H1 (cell line): ENCODE data around the gene C17orf113. TPM values are rescaled to one million over a fixed set of nuclear protein-coding genes. Genes with fewer than 3 reads are reported as not detected.

ENCODE experiments used
- CTCF ChIA-PET: fragments of 300-600 bp; sonication (Branson Sonifier 250); formaldehyde crosslinking; loops from one replicate; lab custom pipeline; 2021; ENCODE audit not compliant: partially characterized antibody; lab: Charles Lee
- POLR2A ChIA-PET: fragments of 300-600 bp; sonication (Branson Sonifier 250); formaldehyde crosslinking; loops from one replicate; lab custom pipeline; 2021; ENCODE audit warnings: inconsistent platforms; ENCODE audit not compliant: partially characterized antibody; lab: Charles Lee
- DNase-seq, 2 experiments: peaks; one replicate each; pipeline versions ENCODE4 v3.0.0 to v3.0.0-alpha.2; 2010 to 2022; ENCODE audit warnings: low spot score in 2 of 2, low read depth in 1 of 2, mixed read lengths in 1 of 2
- FAIRE-seq: peaks from 2 replicates; lab custom pipeline; 2011; peaks lifted over from hg19 to GRCh38; lab: Jason Lieb, UNC
- H2AFZ ChIP-seq: 2 replicates; pipeline ENCODE4 v1.8.1; 2012; ENCODE audit warnings: low read length, inconsistent platforms
- H2AK5ac ChIP-seq: 2 replicates; pipeline ENCODE4 v1.6.1; 2013; ENCODE audit warnings: low read depth, low read length
- H2BK120ac ChIP-seq: replicated peaks from 2 replicates; pipeline ENCODE3; 2013; ENCODE audit warnings: low read depth, low read length, inconsistent platforms
- H2BK12ac ChIP-seq: 2 replicates; pipeline ENCODE4 v1.6.1; 2013; ENCODE audit warnings: low read depth, low read length
- H2BK15ac ChIP-seq: 2 replicates; pipeline ENCODE4 v1.6.1; 2013; ENCODE audit warnings: low read length
- H2BK20ac ChIP-seq: 2 replicates; pipeline ENCODE4 v1.6.1; 2013; ENCODE audit warnings: low read length
- H2BK5ac ChIP-seq: 2 replicates; pipeline ENCODE4 v1.6.1; 2013; ENCODE audit warnings: low read depth, low read length
- H3K14ac ChIP-seq: 2 replicates; pipeline ENCODE4 v1.6.1; 2013; ENCODE audit warnings: inconsistent platforms; ENCODE audit not compliant: insufficient read length
- H3K18ac ChIP-seq: 2 replicates; pipeline ENCODE4 v1.6.1; 2013; ENCODE audit warnings: low read length; ENCODE audit errors: extremely low read depth
- H3K23ac ChIP-seq: 2 replicates; pipeline ENCODE4 v1.6.1; 2013; ENCODE audit warnings: inconsistent platforms; ENCODE audit not compliant: insufficient read length
- H3K23me2 ChIP-seq: 2 replicates; pipeline ENCODE4 v1.6.1; 2013; ENCODE audit warnings: low read depth, low read length
- H3K27ac ChIP-seq: 2 replicates; pipeline ENCODE4 v1.6.1; 2011; ENCODE audit warnings: low read depth, low read length, inconsistent platforms
- H3K27me3 ChIP-seq, 4 experiments: replicated peaks in 1 of 4; 1 replicate in 1 of 4; 2 replicates in 3 of 4; pipeline versions ENCODE4 v1.6.1 to v1.8.1; 2011 to 2013; ENCODE audit warnings: low read length in 3 of 4, mild to moderate bottlenecking in 3 of 4, inconsistent platforms in 2 of 4, mixed read lengths in 2 of 4, moderate library complexity in 1 of 4; ENCODE audit not compliant: control insufficient read depth in 3 of 4, insufficient read depth in 3 of 4; ENCODE audit errors: extremely low read depth in 1 of 4
- H3K36me3 ChIP-seq, 4 experiments: 2 replicates each; pipeline versions ENCODE4 v1.6.1 to v1.8.1; 2011 to 2013; ENCODE audit warnings: mild to moderate bottlenecking in 4 of 4, low read length in 3 of 4, moderate library complexity in 2 of 4, control low read depth in 1 of 4, inconsistent platforms in 1 of 4; ENCODE audit not compliant: insufficient read depth in 4 of 4, control insufficient read depth in 2 of 4
- H3K4ac ChIP-seq: replicated peaks from 2 replicates; pipeline ENCODE3; 2013; ENCODE audit warnings: low read length, low read depth, mixed read lengths, inconsistent platforms; ENCODE audit not compliant: insufficient read length
- H3K4me1 ChIP-seq, 4 experiments: replicated peaks in 1 of 4; 1 replicate in 1 of 4; 2 replicates in 3 of 4; pipeline versions ENCODE4 v1.6.1 to v1.8.1; 2011 to 2013; ENCODE audit warnings: low read length in 3 of 4, inconsistent platforms in 2 of 4, mixed read lengths in 1 of 4; ENCODE audit not compliant: insufficient read depth in 4 of 4, control insufficient read depth in 3 of 4
- H3K4me2 ChIP-seq, 2 experiments: 2 replicates each; pipeline versions ENCODE4 v1.6.1 to v1.8.1; 2011 to 2013; ENCODE audit warnings: low read depth in 2 of 2, low read length in 2 of 2, control low read depth in 1 of 2, inconsistent platforms in 1 of 2, mild to moderate bottlenecking in 1 of 2; ENCODE audit not compliant: insufficient read depth in 1 of 2
- H3K4me3 ChIP-seq, 4 experiments: fragments of 200-600, 300-600 bp in 1 of 4; sonication (generic), shearing (Covaris generic), sonication (Bioruptor Twin) in 1 of 4; 2 replicates each; pipeline versions ENCODE4 v1.5.1 to v1.8.1; 2011 to 2016; ENCODE audit warnings: low read length in 4 of 4, low read depth in 3 of 4, control low read depth in 2 of 4, inconsistent platforms in 2 of 4, mild to moderate bottlenecking in 2 of 4, mixed read lengths in 1 of 4, moderate library complexity in 1 of 4; ENCODE audit not compliant: insufficient read depth in 2 of 4; ENCODE audit errors: extremely low read depth in 1 of 4
- H3K56ac ChIP-seq: replicated peaks from 2 replicates; pipeline ENCODE3; 2013; ENCODE audit warnings: low read depth, mild to moderate bottlenecking, mixed read lengths, low read length, inconsistent platforms; ENCODE audit not compliant: insufficient read length
- H3K79me1 ChIP-seq: 2 replicates; pipeline ENCODE4 v1.6.1; 2013; ENCODE audit warnings: low read depth, low read length, control low read depth
- H3K79me2 ChIP-seq, 2 experiments: 2 replicates each; pipeline versions ENCODE4 v1.6.1 to v1.8.1; 2012 to 2013; ENCODE audit warnings: low read length in 2 of 2, mild to moderate bottlenecking in 2 of 2, inconsistent platforms in 1 of 2; ENCODE audit not compliant: insufficient read depth in 2 of 2, control insufficient read depth in 1 of 2
- H3K9ac ChIP-seq, 4 experiments: replicated peaks in 1 of 4; 1 replicate in 1 of 4; 2 replicates in 3 of 4; pipeline versions ENCODE4 v1.6.1 to v1.8.1; 2011 to 2013; ENCODE audit warnings: low read depth in 3 of 4, low read length in 3 of 4, control low read depth in 2 of 4, mild to moderate bottlenecking in 2 of 4, moderate library complexity in 2 of 4, inconsistent platforms in 1 of 4; ENCODE audit errors: extremely low read depth in 1 of 4
- H3K9me3 ChIP-seq, 2 experiments: 2 replicates each; pipeline versions ENCODE4 v1.6.1 to v1.8.1; 2012 to 2013; ENCODE audit warnings: mild to moderate bottlenecking in 2 of 2, moderate library complexity in 2 of 2, control low read depth in 1 of 2, inconsistent platforms in 1 of 2, low read depth in 1 of 2, low read length in 1 of 2, mixed read lengths in 1 of 2; ENCODE audit not compliant: insufficient read depth in 2 of 2
- H4K20me1 ChIP-seq, 2 experiments: replicated peaks in 1 of 2; 2 replicates each; pipeline versions ENCODE3 to v1.8.1; 2011 to 2013; ENCODE audit warnings: inconsistent platforms in 2 of 2, low read length in 2 of 2, mild to moderate bottlenecking in 1 of 2; ENCODE audit not compliant: insufficient read depth in 2 of 2, control insufficient read depth in 1 of 2
- H4K5ac ChIP-seq: 2 replicates; pipeline ENCODE4 v1.6.1; 2013; ENCODE audit warnings: low read length, low read depth, mixed read lengths, inconsistent platforms; ENCODE audit not compliant: insufficient read length
- H4K8ac ChIP-seq: 2 replicates; pipeline ENCODE4 v1.8.0; 2013; ENCODE audit warnings: mild to moderate bottlenecking, moderate library complexity, low read length, inconsistent platforms; ENCODE audit not compliant: insufficient read depth; ENCODE audit errors: extremely low read depth
- H4K91ac ChIP-seq: replicated peaks from 2 replicates; pipeline ENCODE3; 2013; ENCODE audit warnings: low read length, mixed read lengths, inconsistent platforms; ENCODE audit not compliant: insufficient read length
- BACH1 ChIP-seq: IDR thresholded peaks from 2 replicates; pipeline ENCODE4 v1.6.1; 2012; ENCODE audit warnings: low read length, improper control_type of control experiment
- CEBPB ChIP-seq: IDR thresholded peaks from 2 replicates; pipeline ENCODE4 v1.6.1; 2012; ENCODE audit warnings: low read depth, low read length
- GTF2F1 ChIP-seq: IDR thresholded peaks from 2 replicates; pipeline ENCODE4 v1.6.1; 2012; ENCODE audit warnings: low read depth, low read length, improper control_type of control experiment, borderline replicate concordance
- KDM4A ChIP-seq: IDR thresholded peaks from one replicate; pipeline ENCODE4 v1.7.1; 2012; ENCODE audit warnings: low read depth, mild to moderate bottlenecking, moderate library complexity, low read length, inconsistent platforms; ENCODE audit not compliant: severe bottlenecking
- KDM5A ChIP-seq: fragments of 200-600 bp; IDR thresholded peaks from 2 replicates; pipeline ENCODE4 v1.7.1; 2012; ENCODE audit warnings: mild to moderate bottlenecking, low read length, inconsistent platforms, mixed read lengths
- MAFK ChIP-seq: IDR thresholded peaks from 2 replicates; pipeline ENCODE4 v1.6.1; 2012; ENCODE audit warnings: low read depth, mild to moderate bottlenecking, improper control_type of control experiment, low read length
- NANOG ChIP-seq: IDR thresholded peaks from 2 replicates; pipeline ENCODE4 v1.6.1; 2011; ENCODE audit warnings: low read length, low read depth, mild to moderate bottlenecking, inconsistent platforms; ENCODE audit not compliant: insufficient read depth, poor library complexity, severe bottlenecking
- POLR2A ChIP-seq, 2 experiments: IDR thresholded peaks; 1 replicate in 1 of 2; 2 replicates in 1 of 2; pipeline ENCODE4 v1.6.1; 2011; ENCODE audit warnings: low read depth in 2 of 2, low read length in 2 of 2, mild to moderate bottlenecking in 2 of 2; ENCODE audit errors: control extremely low read depth in 1 of 2
- POLR2AphosphoS5 ChIP-seq: IDR thresholded peaks from 2 replicates; pipeline ENCODE4 v1.6.1; 2011; ENCODE audit warnings: low read depth, low read length
- RAD21 ChIP-seq, 2 experiments: IDR thresholded peaks in 1 of 2; conservative IDR thresholded peaks in 1 of 2; 2 replicates each; pipeline ENCODE4 v1.6.1; 2011; ENCODE audit warnings: low read depth in 2 of 2, low read length in 2 of 2, improper control_type of control experiment in 1 of 2, inconsistent platforms in 1 of 2, mild to moderate bottlenecking in 1 of 2, moderate library complexity in 1 of 2
- SIX5 ChIP-seq: IDR thresholded peaks from 2 replicates; pipeline ENCODE4 v1.6.1; 2011; ENCODE audit warnings: mild to moderate bottlenecking, low read depth, low read length
- SP4 ChIP-seq: IDR thresholded peaks from 2 replicates; pipeline ENCODE4 v1.6.1; 2012; ENCODE audit warnings: low read length, inconsistent platforms
- WGBS, 2 experiments: shearing (Covaris generic) in 1 of 2; methylation state at CpG; one replicate each; pipeline versions ENCODE4 v1.1.6 to v1.1.7; 2013 to 2015; ENCODE audit warnings: low lambda C conversion rate in 2 of 2, mixed read lengths in 2 of 2, inconsistent platforms in 1 of 2, low coverage in 1 of 2, missing lambda C conversion rate in 1 of 2; ENCODE audit not compliant: insufficient replicate concordance in 2 of 2, insufficient coverage in 1 of 2, insufficient read length in 1 of 2; ENCODE audit errors: extremely low coverage in 1 of 2, missing lambda C conversion rate in 1 of 2; 5-methylcytosine and 5-hydroxymethylcytosine counted together
- polyA plus RNA-seq, 7 experiments: library from polyadenylated mRNA; depleted of rRNA in 3 of 7; stranded (reverse) in 5 of 7; unstranded in 2 of 7; fragments of >200 nt in 5 of 7; fragments of 200-250 nt in 2 of 7; gene quantifications; 1 replicate in 5 of 7; 2 replicates in 1 of 7; 4 replicates in 1 of 7; pipeline versions ENCODE4 v1.2.1 to v1.2.3, GENCODE V29; 2011 to 2013; ENCODE audit warnings: missing spikeins in 2 of 7, mixed read lengths in 2 of 7
- total RNA-seq: library from RNA; stranded (reverse); fragmentation: NEBNext Ultra II Directional; extraction: Animal tissue kit (Norgen Biotek cat#: 25700); gene quantifications from 2 replicates; pipeline ENCODE4 v1.2.1, GENCODE V29; 2021

C17orf113 gene
- total and polyA plus RNA-seq, 2 of the 8 experiments (the other 6 are each of a cell fraction or from before 2014, with no cell fraction given) = 1.0 to 1.4 TPM

GRCh38 chr17:42092939-42093338 lies 42.5 kb upstream of the C17orf113 start:
- POLR2A ChIA-PET = interaction anchor here (1.4 to 2.0 kb wide), 2 partner anchors 8 to 15 kb away, joined by 3 to 6 read pairs; no protein-coding TSS in a partner anchor
- H2BK120ac ChIP-seq = no peak overlapping the region
- no peak overlapping the region for H3K4me2 ChIP-seq
- H2BK20ac ChIP-seq = no peak overlapping the region
- H3K23ac ChIP-seq = no peak overlapping the region
- TF ChIP-seq GTF2F1 = no peak
- no peak for TF ChIP-seq SIX5
- TF ChIP-seq RAD21 (IDR thresholded peaks at IDR 0.05 in 1 of 2, conservative IDR thresholded peaks at IDR 0.05 in 1 of 2; ENCODE audit: low read depth in 2 of 2, low read length in 2 of 2) = no peak
- TF ChIP-seq CEBPB = no peak
- TF ChIP-seq KDM4A = no peak
- no peak for TF ChIP-seq POLR2A (IDR thresholded peaks at IDR 0.05; ENCODE audit: control extremely low read depth in 1 of 2, low read depth in 2 of 2, low read length in 2 of 2)
- no peak for TF ChIP-seq KDM5A
- TF ChIP-seq MAFK = no peak
- TF ChIP-seq NANOG = no peak
- no peak for TF ChIP-seq POLR2AphosphoS5
- no peak for TF ChIP-seq SP4
- no peak for TF ChIP-seq BACH1
- H4K20me1 ChIP-seq = no peaks in the 10 kb centered on the region
- 88% methylated on average over 6 of the region's 6 CpGs; no CpG with 5 or more reads in 1 of the 2 experiments for WGBS, 2 experiments
- DNase-seq (no peak), FAIRE-seq (no peak)
- CTCF ChIA-PET = interaction anchor here (2.5 to 39.4 kb wide), 5 partner anchors 9 to 62 kb away, joined by 12 to 1084 read pairs (median 150); partner anchors contain the start of genes DHX58, DNAJC7, HSPB9 and KAT2A
- H3K14ac ChIP-seq = no peak overlapping the region
- peaks cover 4 to 19% (median 15%) of the 10 kb centered on the region in 4 experiments for H3K27me3 ChIP-seq
- H2BK15ac ChIP-seq = no peak overlapping the region
- H2AFZ ChIP-seq = no peak overlapping the region
- H3K4me1 ChIP-seq = peaks cover 0 to 13% (median 5%) of the 10 kb centered on the region in 4 experiments; a peak in 4 of 7 replicates
- no peaks in the 10 kb centered on the region for H3K79me2 ChIP-seq
- no peaks in the 10 kb centered on the region for H3K36me3 ChIP-seq
- no peak overlapping the region for H3K9ac ChIP-seq
- no peak overlapping the region for H3K4ac ChIP-seq
- no peak overlapping the region for H4K91ac ChIP-seq
- H3K79me1 ChIP-seq = no peaks in the 10 kb centered on the region; the same call in 1 of the 2 replicates
- no peak overlapping the region; the same call in 1 of the 2 replicates for H3K18ac ChIP-seq
- H3K23me2 ChIP-seq = peaks cover under 1% of the 10 kb centered on the region; the same call in 1 of the 2 replicates
- H2BK12ac ChIP-seq = no peak overlapping the region
- H3K4me3 ChIP-seq = no peak overlapping the region
- H4K5ac ChIP-seq = no peak overlapping the region
- no peaks in the 10 kb centered on the region for H3K9me3 ChIP-seq
- H3K27ac ChIP-seq = no peak overlapping the region
- H2AK5ac ChIP-seq = no peak overlapping the region
- no peak overlapping the region for H2BK5ac ChIP-seq
- H4K8ac ChIP-seq = 0 out of 2 replicates have a peak overlapping the region, but pooled peaks have one; percentile 37
- no peak overlapping the region for H3K56ac ChIP-seq
